Adrenal gland (tissue), 12 donors: ENCODE data around the gene KIF5A. TPM values are rescaled to one million over a fixed set of nuclear protein-coding genes. Genes with fewer than 3 reads are reported as not detected.
"Not testable (repeated sequence)": the region's sequence is repeated elsewhere in the genome, so short reads cannot be mapped to it uniquely, and the experiment has no call there.

Source experiments
- DNase-seq, 7 donors: peaks; one replicate each; pipeline ENCODE4 v3.0.0-alpha.2; 2019 to 2020
- H3K27ac ChIP-seq, 5 donors: fragments of 200-600 bp; sonication (generic) in 4 of 5; 1 replicate in 3 of 5; 2 replicates in 2 of 5; pipeline versions ENCODE4 v1.5.1 to v1.8.0; 2016 to 2020; ENCODE audit warnings: mild to moderate bottlenecking in 1 of 5
- H3K27me3 ChIP-seq: fragments of 200-600 bp; 2 replicates; pipeline ENCODE4 v1.8.0; 2021
- H3K36me3 ChIP-seq, 2 donors: fragments of 200-600 bp; replicated peaks in 1 of 2; 1 replicate in 1 of 2; 2 replicates in 1 of 2; pipeline versions ENCODE4 v1.5.1 to v1.8.0; 2018 to 2022
- H3K4me1 ChIP-seq, 2 donors: fragments of 200-600 bp; replicated peaks in 1 of 2; 1 replicate in 1 of 2; 2 replicates in 1 of 2; pipeline versions ENCODE4 v1.5.1 to v1.8.0; 2018 to 2021
- H3K4me3 ChIP-seq, 4 donors: fragments of 200-600 bp; sonication (generic) in 3 of 4; one replicate each; pipeline ENCODE4 v1.5.1; 2016 to 2018
- H3K9me3 ChIP-seq, 3 donors: fragments of 200-600 bp; sonication (generic) in 1 of 3; replicated peaks in 1 of 3; 1 replicate in 2 of 3; 2 replicates in 1 of 3; pipeline versions ENCODE4 v1.5.1 to v1.8.0; 2016 to 2021
- CTCF ChIP-seq, 6 experiments: fragments of 450-650 bp in 4 of 6; fragments of 200-600 bp in 2 of 6; sonication (generic) in 1 of 6; IDR thresholded peaks; 1 replicate in 5 of 6; 2 replicates in 1 of 6; pipeline versions ENCODE4 v1.5.1 to v1.8.0; 2016 to 2021; ENCODE audit warnings: antibody characterized with exemption in 6 of 6, mild to moderate bottlenecking in 2 of 6, moderate library complexity in 1 of 6
- POLR2A ChIP-seq, 2 donors: fragments of 450-650 bp; IDR thresholded peaks; one replicate each; pipeline ENCODE4 v1.6.1; 2017; ENCODE audit warnings: antibody characterized with exemption in 2 of 2, mild to moderate bottlenecking in 2 of 2, moderate library complexity in 1 of 2
- WGBS, 4 donors: extraction: QIAGEN DNeasy Blood & Tissue Kit in 2 of 4; methylation state at CpG; one replicate each; pipeline versions ENCODE4 v1.1.5 to v1.1.7; 2013 to 2017; 5-methylcytosine and 5-hydroxymethylcytosine counted together
- intact Hi-C, 2 donors: fragments of 100-400 bp; cut with DNase I; formaldehyde crosslinking; loops; one replicate each; pipeline versions ENCODE4 v1.14.1 to v1.15.0; 2022 to 2023
- polyA plus RNA-seq, 3 donors: library from polyadenylated mRNA; stranded (reverse); fragments of 200-250 nt in 2 of 3; fragments of 350-450 nt in 1 of 3; fragmentation: Illumina TruSeq in 1 of 3; extraction: RNeasy Lipid Tissue Mini Kit (QIAGEN cat#74804) in 1 of 3; gene quantifications; one replicate each; pipeline ENCODE4 v1.2.3, GENCODE V29; 2013 to 2014
- total RNA-seq, 9 donors: library from RNA; depleted of rRNA in 4 of 9; stranded (reverse); fragments of >200 nt in 4 of 9; fragments of 120-200 nt in 1 of 9; fragmentation: NEBNext Ultra II Directional in 1 of 9; extraction: Animal tissue kit (Norgen Biotek cat#: 25700) in 1 of 9; gene quantifications; one replicate each; pipeline versions ENCODE4 v1.1.0 to v1.2.4, GENCODE V29; 2013 to 2023
- donor health status: healthy with polysubstance abuse.
- donor health status: Bipolar disorder and iron deficiency.
- donor health status: DM: yes; HTN: yes; CAD: no.
- donor health status: DM: no; HTN: no; CAD: no.
- donor health status: DM: no; HTN: no; CAD: no.
- donor health status: DM: yes; HTN: yes; CAD: no.

KIF5A gene
- total and polyA plus RNA-seq, 12 donors: 0.32 to 7.6 (median 2.1) TPM; not detected in 1

GRCh38 chr12:57511161-57511560, 38.7 kb upstream of the KIF5A start:
- Histone ChIP-seq H3K4me3 (no peak overlapping the region), H3K4me1 (no peaks in the 10 kb centered on the region), H3K27ac (no peak overlapping the region), H3K9me3 (no peaks in the 10 kb centered on the region), H3K27me3 (no peaks in the 10 kb centered on the region), H3K36me3 (peaks cover 0 to 70% of the 10 kb centered on the region in 2 donors)
- no peak for DNase-seq
- TF ChIP-seq CTCF (IDR thresholded peaks at IDR 0.05): no peak
- no peak for TF ChIP-seq POLR2A (IDR thresholded peaks at IDR 0.05)
- intact Hi-C loops: no loop called here
- 92 to 99% (median 96%) methylated on average over 3 to 4 of the region's 4 CpGs for WGBS, 4 donors

- TF ChIP-seq CTCF (IDR thresholded peaks at IDR 0.05): no peak
- no peak for TF ChIP-seq POLR2A (IDR thresholded peaks at IDR 0.05)
- peaks cover 0 to 72% of the 10 kb centered on the region in 2 donors for H3K36me3 ChIP-seq
- H3K4me1 ChIP-seq: peaks cover 0 to under 1% of the 10 kb centered on the region in 2 donors
- no peak overlapping the region for H3K4me3 ChIP-seq
- intact Hi-C loops: no loop called here
- no peaks in the 10 kb centered on the region for H3K27me3 ChIP-seq
- no peak for DNase-seq
- WGBS, 4 donors: 96 to 99% (median 97%) methylated on average over 7 of the region's 7 CpGs
- no peak overlapping the region for H3K27ac ChIP-seq
- H3K9me3 ChIP-seq: no peaks in the 10 kb centered on the region
These were observed 38.1 kb upstream of the KIF5A start for GRCh38 chr12:57511588-57512325.

GRCh38 chr12:57512665-57513064, 37.2 kb upstream of the KIF5A start:
- WGBS, 4 donors: 89 to 95% (median 92%) methylated on average over 6 of the region's 6 CpGs

GRCh38 chr12:57513266-57513665, 36.6 kb upstream of the KIF5A start:
- Histone ChIP-seq H3K4me3 (no peak overlapping the region), H3K36me3 (peaks cover 0 to 84% of the 10 kb centered on the region in 2 donors), H3K4me1 (peaks cover 9 to 15% of the 10 kb centered on the region in 2 donors), H3K9me3 (no peaks in the 10 kb centered on the region), H3K27me3 (no peaks in the 10 kb centered on the region), H3K27ac (no peak overlapping the region)
- TF ChIP-seq CTCF (IDR thresholded peaks at IDR 0.05) (no peak), POLR2A (IDR thresholded peaks at IDR 0.05) (no peak)
- 93 to 98% (median 95%) methylated on average over 5 of the region's 5 CpGs for WGBS, 4 donors
- intact Hi-C loops: no loop called here
- no peak for DNase-seq

More at GRCh38 chr12:57512665-57513064, 37.2 kb upstream of the KIF5A start:
- Histone ChIP-seq H3K27ac (no peak overlapping the region), H3K4me1 (peaks cover 3 to 9% of the 10 kb centered on the region in 2 donors), H3K4me3 (no peak overlapping the region), H3K36me3 (peaks cover 0 to 81% of the 10 kb centered on the region in 2 donors), H3K27me3 (no peaks in the 10 kb centered on the region), H3K9me3 (no peaks in the 10 kb centered on the region)
- DNase-seq: no peak
- TF ChIP-seq POLR2A (IDR thresholded peaks at IDR 0.05) (no peak), CTCF (IDR thresholded peaks at IDR 0.05) (no peak)
- intact Hi-C loops: no loop called here

- Histone ChIP-seq H3K4me1 (peaks cover 13 to 19% of the 10 kb centered on the region in 2 donors), H3K36me3 (peaks cover 0 to 84% of the 10 kb centered on the region in 2 donors)
- DNase-seq, H3K9me3 ChIP-seq, intact Hi-C loops, H3K27me3 ChIP-seq, H3K27ac ChIP-seq, H3K4me3 ChIP-seq: not testable (repeated sequence)
- 95 to 98% (median 97%) methylated on average over 6 of the region's 6 CpGs for WGBS, 4 donors
These were observed 36.2 kb upstream of the KIF5A start for GRCh38 chr12:57513677-57514076.

GRCh38 chr12:57514246-57514645, 35.6 kb upstream of the KIF5A start:
- peaks cover 16 to 25% of the 10 kb centered on the region in 2 donors for H3K4me1 ChIP-seq
- DNase-seq, H3K27me3 ChIP-seq, H3K4me3 ChIP-seq, H3K9me3 ChIP-seq, H3K27ac ChIP-seq, intact Hi-C loops: not testable (repeated sequence)
- WGBS, 4 donors: 88 to 95% (median 93%) methylated on average over 9 of the region's 9 CpGs
- H3K36me3 ChIP-seq: peaks cover 0 to 79% of the 10 kb centered on the region in 2 donors
